ENCODE data around the gene POGLUT3.

Gene POGLUT3

DNA sequence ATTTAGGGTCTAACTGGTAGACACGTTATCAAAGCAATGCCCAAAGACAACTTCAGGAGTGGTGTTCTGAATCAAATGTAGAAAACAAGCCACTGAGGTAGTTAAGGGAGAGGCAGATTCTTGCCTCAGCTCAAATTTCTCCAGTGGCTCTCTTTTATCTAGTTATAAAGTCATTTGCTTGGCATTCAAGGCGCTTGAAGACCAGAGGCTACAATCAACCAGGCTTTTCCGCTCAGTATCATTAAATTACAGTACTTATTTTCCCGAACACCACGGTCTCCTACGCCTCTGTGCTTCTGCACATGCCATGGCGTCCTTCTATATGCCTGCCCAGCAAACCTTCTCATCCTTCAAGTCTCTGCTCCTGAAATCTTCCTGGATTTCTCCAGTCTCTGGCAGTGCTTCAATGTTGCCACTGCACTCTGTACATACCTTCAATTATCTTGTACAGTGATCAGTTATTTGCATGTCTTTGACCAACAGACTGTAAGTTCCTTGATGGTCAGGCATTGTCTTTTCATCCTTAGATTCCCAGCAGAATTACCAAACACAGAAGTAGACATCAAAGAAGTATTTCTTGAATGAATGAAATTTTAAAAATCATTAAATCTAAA lies 1.4 kb downstream of the POGLUT3 start:
- Histone ChIP-seq H3K79me2 (ENCODE audit: insufficient read depth, low read length) (peaks cover 9% of the 10 kb centered on the region; the same call in 1 of the 2 replicates), H3K4me3 (ENCODE audit: low read length, poor library complexity, severe bottlenecking) (peak overlapping the region; percentile 95), H3K4me1 (ENCODE audit: insufficient read depth, low read length, poor library complexity, severe bottlenecking) (peaks cover 16% of the 10 kb centered on the region), H3K9ac (ENCODE audit: low read depth, low read length, poor library complexity, severe bottlenecking) (peak overlapping the region; percentile 81), H3K36me3 (ENCODE audit: insufficient read depth, low read length) (no peaks in the 10 kb centered on the region), H3F3A (ENCODE audit: low read depth) (peaks cover 8% of the 10 kb centered on the region; the same call in 1 of the 2 replicates), H4K20me1 (ENCODE audit: insufficient read depth, low read length, poor library complexity, severe bottlenecking) (peaks cover 3% of the 10 kb centered on the region), H3K9me2 (replicated peaks; ENCODE audit: low read depth, low read length) (no peaks in the 10 kb centered on the region), H3K9me3 (ENCODE audit: insufficient read depth, low read depth, low read length) (no peaks in the 10 kb centered on the region), H2AFZ (ENCODE audit: low read length) (peak overlapping the region; percentile 98; the same call in 1 of the 2 replicates), H3K27me3 (ENCODE audit: insufficient read depth, low read length, poor library complexity, severe bottlenecking) (no peaks in the 10 kb centered on the region), H3K4me2 (ENCODE audit: low read depth, low read length, poor library complexity, severe bottlenecking) (peak overlapping the region; percentile 70)
- TF ChIP-seq EZH2phosphoT487 (IDR thresholded peaks at IDR 0.05; ENCODE audit: borderline replicate concordance): no peak
- TF ChIP-seq, protein P1, sequence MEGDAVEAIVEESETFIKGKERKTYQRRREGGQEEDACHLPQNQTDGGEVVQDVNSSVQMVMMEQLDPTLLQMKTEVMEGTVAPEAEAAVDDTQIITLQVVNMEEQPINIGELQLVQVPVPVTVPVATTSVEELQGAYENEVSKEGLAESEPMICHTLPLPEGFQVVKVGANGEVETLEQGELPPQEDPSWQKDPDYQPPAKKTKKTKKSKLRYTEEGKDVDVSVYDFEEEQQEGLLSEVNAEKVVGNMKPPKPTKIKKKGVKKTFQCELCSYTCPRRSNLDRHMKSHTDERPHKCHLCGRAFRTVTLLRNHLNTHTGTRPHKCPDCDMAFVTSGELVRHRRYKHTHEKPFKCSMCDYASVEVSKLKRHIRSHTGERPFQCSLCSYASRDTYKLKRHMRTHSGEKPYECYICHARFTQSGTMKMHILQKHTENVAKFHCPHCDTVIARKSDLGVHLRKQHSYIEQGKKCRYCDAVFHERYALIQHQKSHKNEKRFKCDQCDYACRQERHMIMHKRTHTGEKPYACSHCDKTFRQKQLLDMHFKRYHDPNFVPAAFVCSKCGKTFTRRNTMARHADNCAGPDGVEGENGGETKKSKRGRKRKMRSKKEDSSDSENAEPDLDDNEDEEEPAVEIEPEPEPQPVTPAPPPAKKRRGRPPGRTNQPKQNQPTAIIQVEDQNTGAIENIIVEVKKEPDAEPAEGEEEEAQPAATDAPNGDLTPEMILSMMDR (conservative IDR thresholded peaks at IDR 0.05; ENCODE audit: low read length): no peak

DNA sequence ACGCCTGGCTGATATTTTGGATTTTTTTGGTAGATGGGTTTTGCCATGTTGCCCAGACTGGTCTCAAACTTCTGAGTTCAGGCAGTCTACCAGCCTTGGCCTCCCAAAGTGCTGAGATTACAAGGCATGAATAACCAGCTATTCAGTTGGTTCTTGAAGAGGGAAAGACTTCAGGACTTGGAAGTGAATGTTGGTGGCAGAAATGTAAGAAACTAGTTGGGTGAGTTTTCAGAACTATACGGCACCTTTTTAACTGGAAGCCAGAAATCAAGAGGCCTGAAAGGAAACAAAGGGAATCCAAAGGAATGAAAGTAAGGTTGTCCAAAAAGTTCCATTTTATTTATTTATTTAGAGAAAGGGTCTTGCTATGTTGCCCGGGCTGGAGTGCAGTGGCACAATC lies 2.9 kb downstream of the POGLUT3 start:
- peaks cover 9% of the 10 kb centered on the region; the same call in 1 of the 2 replicates for H3K79me2 ChIP-seq (ENCODE audit: insufficient read depth, low read length)
- peaks cover 3% of the 10 kb centered on the region for H4K20me1 ChIP-seq (ENCODE audit: insufficient read depth, low read length, poor library complexity, severe bottlenecking)
- H3K9ac ChIP-seq (ENCODE audit: low read depth, low read length, poor library complexity, severe bottlenecking): no peak overlapping the region
- H3F3A ChIP-seq (ENCODE audit: low read depth): peaks cover 8% of the 10 kb centered on the region; the same call in 1 of the 2 replicates
- no peaks in the 10 kb centered on the region for H3K27me3 ChIP-seq (ENCODE audit: insufficient read depth, low read length, poor library complexity, severe bottlenecking)
- H3K4me3 ChIP-seq (ENCODE audit: low read length, poor library complexity, severe bottlenecking): no peak overlapping the region
- no peaks in the 10 kb centered on the region for H3K9me2 ChIP-seq (replicated peaks; ENCODE audit: low read depth, low read length)
- H3K4me2 ChIP-seq (ENCODE audit: low read depth, low read length, poor library complexity, severe bottlenecking): peak overlapping the region; percentile 43
- no peaks in the 10 kb centered on the region for H3K9me3 ChIP-seq (ENCODE audit: insufficient read depth, low read depth, low read length)
- H3K4me1 ChIP-seq (ENCODE audit: insufficient read depth, low read length, poor library complexity, severe bottlenecking): peaks cover 16% of the 10 kb centered on the region
- TF ChIP-seq, protein P1 (conservative IDR thresholded peaks at IDR 0.05; ENCODE audit: low read length): no peak
- no peak for TF ChIP-seq EZH2phosphoT487 (IDR thresholded peaks at IDR 0.05; ENCODE audit: borderline replicate concordance)
- no peak overlapping the region for H2AFZ ChIP-seq (ENCODE audit: low read length)
- H3K36me3 ChIP-seq (ENCODE audit: insufficient read depth, low read length): no peaks in the 10 kb centered on the region

DNA sequence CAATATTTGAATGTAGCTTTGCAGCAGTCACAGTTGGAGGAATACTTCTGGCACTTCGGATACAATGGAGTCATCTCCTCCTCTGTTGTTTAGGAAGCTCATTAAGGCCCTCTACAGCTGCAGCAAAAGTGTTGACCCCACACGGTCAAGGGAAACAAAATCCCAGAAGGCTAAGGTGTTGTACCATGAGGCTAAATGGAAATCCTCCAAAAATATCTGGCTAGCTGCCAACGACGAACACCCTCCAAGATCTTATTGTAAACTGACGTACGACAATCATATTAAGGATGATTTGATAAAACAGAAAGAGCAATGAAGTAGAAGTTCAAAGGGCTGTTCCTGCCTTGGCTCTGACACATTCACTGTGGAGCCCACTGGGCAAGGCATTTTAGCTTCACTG lies 4.0 kb downstream of the POGLUT3 start:
- H3K27me3 ChIP-seq (ENCODE audit: insufficient read depth, low read length, poor library complexity, severe bottlenecking): no peaks in the 10 kb centered on the region
- H3K9me3 ChIP-seq (ENCODE audit: insufficient read depth, low read depth, low read length): no peaks in the 10 kb centered on the region
- no peaks in the 10 kb centered on the region for H3K9me2 ChIP-seq (replicated peaks; ENCODE audit: low read depth, low read length)
- no peak overlapping the region for H3K9ac ChIP-seq (ENCODE audit: low read depth, low read length, poor library complexity, severe bottlenecking)
- H3K79me2 ChIP-seq (ENCODE audit: insufficient read depth, low read length): peaks cover 9% of the 10 kb centered on the region; the same call in 1 of the 2 replicates
- no peak overlapping the region for H2AFZ ChIP-seq (ENCODE audit: low read length)
- no peaks in the 10 kb centered on the region for H3K36me3 ChIP-seq (ENCODE audit: insufficient read depth, low read length)
- peak overlapping the region; percentile 43 for H3K4me2 ChIP-seq (ENCODE audit: low read depth, low read length, poor library complexity, severe bottlenecking)
- peaks cover 3% of the 10 kb centered on the region for H4K20me1 ChIP-seq (ENCODE audit: insufficient read depth, low read length, poor library complexity, severe bottlenecking)
- peaks cover 16% of the 10 kb centered on the region for H3K4me1 ChIP-seq (ENCODE audit: insufficient read depth, low read length, poor library complexity, severe bottlenecking)
- no peak overlapping the region for H3K4me3 ChIP-seq (ENCODE audit: low read length, poor library complexity, severe bottlenecking)
- TF ChIP-seq EZH2phosphoT487 (IDR thresholded peaks at IDR 0.05; ENCODE audit: borderline replicate concordance): no peak
- TF ChIP-seq, protein P1 (conservative IDR thresholded peaks at IDR 0.05; ENCODE audit: low read length): no peak
- peaks cover 8% of the 10 kb centered on the region; the same call in 1 of the 2 replicates for H3F3A ChIP-seq (ENCODE audit: low read depth)
